GM20431 (cell line): ENCODE data around the gene BBOF1.
"Not testable (repeated sequence)": the region's sequence is repeated elsewhere in the genome, so short reads cannot be mapped to it uniquely, and the experiment has no call there.

ENCODE experiments used
- in situ Hi-C: fragments of 300-500 bp; cut with MseI, MboI; formaldehyde crosslinking; loops from one replicate; pipeline ENCODE4 v1.15.0; 2020; ENCODE audit warnings: low sequenced_read_pairs; ENCODE audit not compliant: unreplicated experiment

The BBOF1 gene

GRCh38 chr14:74018586-74019407 is at the start of gene BBOF1, which contains the start of gene ENTPD5:
Gene BBOF1, plus strand, starts transcription at chr14:74019349. Its CDS starts 130 bp downstream, at chr14:74019479.
Gene ENTPD5, minus strand, starts transcription at chr14:74019288. Its CDS starts 31,186 bp downstream, at chr14:73988102.
- in situ Hi-C loops: no loop called here

- in situ Hi-C loops: no loop called here
Measured at GRCh38 chr14:73973497-73973896, 45.7 kb upstream of the BBOF1 start.

GRCh38 chr14:73976125-73976524 is 43.0 kb upstream of the BBOF1 start:
- in situ Hi-C loops: no loop called here

- in situ Hi-C loops: no loop called here
Measured at GRCh38 chr14:73977896-73978295, 41.3 kb upstream of the BBOF1 start.

- in situ Hi-C loops: no loop called here
Measured at GRCh38 chr14:73988065-73988464, 31.1 kb upstream of the BBOF1 start.

- in situ Hi-C loops: not testable (repeated sequence)
Measured at GRCh38 chr14:73988656-73989055, 30.5 kb upstream of the BBOF1 start.

- in situ Hi-C loops: no loop called here
Measured at GRCh38 chr14:73991092-73991491, 28.1 kb upstream of the BBOF1 start.

GRCh38 chr14:73994926-73995325 is 24.2 kb upstream of the BBOF1 start:
- in situ Hi-C loops: not testable (repeated sequence)

GRCh38 chr14:73995977-73996378 is 23.2 kb upstream of the BBOF1 start:
- in situ Hi-C loops: no loop called here

GRCh38 chr14:73996731-73997107 is 22.4 kb upstream of the BBOF1 start:
- in situ Hi-C loops: no loop called here

- in situ Hi-C loops: no loop called here
Measured at GRCh38 chr14:73997108-73997943, 21.8 kb upstream of the BBOF1 start.

GRCh38 chr14:73997944-73998447 is 21.2 kb upstream of the BBOF1 start:
- in situ Hi-C loops: no loop called here

- in situ Hi-C loops: no loop called here
Measured at GRCh38 chr14:73998726-73999125, 20.4 kb upstream of the BBOF1 start.

- in situ Hi-C loops: not testable (repeated sequence)
Measured at GRCh38 chr14:74005664-74006063, 13.5 kb upstream of the BBOF1 start.

GRCh38 chr14:74008843-74009499 is 10.2 kb upstream of the BBOF1 start:
- in situ Hi-C loops: no loop called here

- in situ Hi-C loops: no loop called here
Measured at GRCh38 chr14:74014299-74014698, 4.8 kb upstream of the BBOF1 start.

- in situ Hi-C loops: no loop called here
Measured at GRCh38 chr14:74015176-74015575, 4.0 kb upstream of the BBOF1 start.

GRCh38 chr14:74015963-74016362 is 3.2 kb upstream of the BBOF1 start:
- in situ Hi-C loops: no loop called here

GRCh38 chr14:74018174-74018585 is 969 bp upstream of the BBOF1 start:
- in situ Hi-C loops: no loop called here

- in situ Hi-C loops: no loop called here
Measured at GRCh38 chr14:74019408-74020137, 424 bp downstream of the BBOF1 start.
